HG02840 (cell line): ENCODE measurements around the gene CYGB.

ENCODE experiments used
- ATAC-seq: cut with Tn5 transposase; IDR thresholded peaks from one replicate; pipeline ENCODE4 v1.9.1; 2021; ENCODE audit warnings: mild to moderate bottlenecking, moderate library complexity, moderate number of reproducible peaks; ENCODE audit not compliant: unreplicated experiment, low FRiP score

CYGB gene

GRCh38 chr17:76553178-76553908 lies 15.8 kb upstream of the CYGB start:
- no peak for ATAC-seq

GRCh38 chr17:76551685-76552084 lies 14.2 kb upstream of the CYGB start:
- no peak for ATAC-seq

- no peak for ATAC-seq
Measured at GRCh38 chr17:76550712-76551615, 13.5 kb upstream of the CYGB start.

GRCh38 chr17:76549539-76549938 lies 12.0 kb upstream of the CYGB start:
- no peak for ATAC-seq

- no peak for ATAC-seq
Measured at GRCh38 chr17:76549215-76549518, 11.7 kb upstream of the CYGB start.

GRCh38 chr17:76548378-76549214 lies 11.1 kb upstream of the CYGB start:
- ATAC-seq: no peak

- no peak for ATAC-seq
Measured at GRCh38 chr17:76547642-76548202, 10.2 kb upstream of the CYGB start.

- ATAC-seq: no peak
Measured at GRCh38 chr17:76547183-76547641, 9.7 kb upstream of the CYGB start.

- ATAC-seq: no peak
Measured at GRCh38 chr17:76546556-76547182, 9.2 kb upstream of the CYGB start.

- ATAC-seq: no peak
Measured at GRCh38 chr17:76545918-76546555, 8.5 kb upstream of the CYGB start.

GRCh38 chr17:76544546-76545365 lies 7.2 kb upstream of the CYGB start:
- ATAC-seq: no peak

- ATAC-seq: no peak
Measured at GRCh38 chr17:76543826-76544545, 6.5 kb upstream of the CYGB start.

GRCh38 chr17:76543482-76543825 lies 5.9 kb upstream of the CYGB start:
- ATAC-seq: no peak

GRCh38 chr17:76542984-76543383 lies 5.5 kb upstream of the CYGB start:
- no peak for ATAC-seq

GRCh38 chr17:76542566-76542971 lies 5.1 kb upstream of the CYGB start:
- ATAC-seq: no peak

- ATAC-seq: no peak
Measured at GRCh38 chr17:76541739-76542454, 4.4 kb upstream of the CYGB start.

- no peak for ATAC-seq
Measured at GRCh38 chr17:76540381-76541300, 3.1 kb upstream of the CYGB start.
